HG03175 (cell line): ENCODE measurements around the gene VANGL2.
A peak's percentile ranks its signal among the peaks of the same experiment; 100 is the strongest.

ENCODE experiments used
- ATAC-seq: cut with Tn5 transposase; IDR thresholded peaks from one replicate; pipeline ENCODE4 v1.9.1; 2021; ENCODE audit warnings: mild to moderate bottlenecking, moderate library complexity; ENCODE audit not compliant: unreplicated experiment

VANGL2 gene

DNA sequence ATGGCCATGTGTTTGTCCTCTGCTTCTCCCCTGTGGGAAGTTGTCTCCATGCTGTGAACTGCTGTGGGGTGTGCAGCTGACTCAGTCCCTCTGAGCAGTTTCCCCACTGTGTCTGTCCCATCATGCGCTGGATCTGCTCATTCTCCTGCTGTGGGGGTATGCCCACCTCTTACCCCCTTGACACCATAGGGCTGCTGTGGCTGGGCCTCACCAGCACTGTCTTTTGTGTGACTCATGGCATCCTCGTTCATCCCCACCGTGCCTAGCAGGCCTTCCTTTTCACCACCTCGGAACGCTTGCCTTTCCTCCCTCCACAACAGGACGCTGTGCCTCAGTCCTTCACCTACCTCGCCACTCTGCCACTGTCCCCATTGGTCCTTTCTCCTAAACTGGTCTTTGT is 27.3 kb downstream of the VANGL2 start:
- ATAC-seq = no peak

- ATAC-seq = no peak
Observed at GRCh38 chr1:160428053-160428452, 27.7 kb downstream of the VANGL2 start.

GRCh38 chr1:160428655-160429054 is 28.3 kb downstream of the VANGL2 start:
- no peak for ATAC-seq

- ATAC-seq = no peak
Observed at GRCh38 chr1:160429125-160429561, 28.8 kb downstream of the VANGL2 start.

DNA sequence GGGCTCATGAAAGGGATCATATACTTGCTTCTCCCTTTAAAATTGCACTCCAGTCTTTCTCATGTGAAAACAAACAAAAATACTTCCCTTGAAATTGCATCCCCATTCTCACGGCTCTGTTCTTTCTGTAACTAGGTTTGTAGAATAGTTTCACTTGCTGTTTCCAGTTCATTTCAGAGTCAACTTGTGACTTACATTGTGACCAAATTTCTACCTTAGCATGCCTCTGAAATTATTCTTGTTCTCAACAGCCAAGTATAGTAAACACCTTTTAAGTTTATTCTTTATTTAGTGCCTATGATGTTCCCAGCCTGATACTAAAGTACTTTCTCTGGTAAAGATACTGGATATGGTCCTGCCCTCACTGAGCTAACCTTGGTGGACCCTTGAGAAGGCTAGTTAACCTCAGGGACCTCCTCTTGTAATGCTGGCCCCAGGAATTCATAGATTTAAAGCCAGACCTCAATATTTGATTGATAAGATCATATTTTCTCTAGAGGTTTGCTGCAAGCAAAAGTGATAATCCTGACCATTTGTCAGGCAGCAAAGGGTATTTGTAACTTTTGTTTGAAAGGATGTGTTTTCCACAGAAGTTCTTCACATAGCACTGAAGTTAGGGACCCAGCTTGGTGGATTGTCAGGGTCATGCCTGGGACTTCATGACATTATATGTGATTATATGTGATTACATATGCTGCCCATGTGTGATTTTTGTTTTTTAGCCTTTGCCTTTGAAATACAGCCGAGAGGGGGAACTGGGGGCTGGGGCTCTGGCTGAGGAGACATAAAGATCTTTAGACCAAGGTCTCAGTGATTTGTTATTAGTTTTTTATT is 29.6 kb downstream of the VANGL2 start:
- peak; percentile 47 for ATAC-seq

GRCh38 chr1:160431006-160431405 is 30.6 kb downstream of the VANGL2 start:
- ATAC-seq = no peak

DNA sequence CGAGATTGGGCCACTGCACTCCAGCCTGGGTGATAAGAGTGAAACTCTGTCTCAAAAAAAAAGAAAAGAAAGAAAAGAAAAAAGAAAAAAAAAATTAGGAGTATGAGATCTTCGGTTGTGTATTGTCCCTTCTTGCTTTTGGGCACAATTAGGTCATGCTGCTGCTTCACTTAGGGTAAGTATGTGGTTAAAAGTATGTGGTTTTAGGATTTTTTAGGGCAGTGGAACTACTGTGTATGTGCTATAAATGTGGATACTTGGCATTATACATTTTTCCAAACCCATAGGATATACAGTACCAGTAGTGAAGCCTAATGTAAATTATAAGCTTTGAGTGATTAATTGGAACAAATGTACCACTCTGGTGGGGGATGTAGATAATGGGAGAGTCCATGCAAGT is 31.2 kb downstream of the VANGL2 start:
- ATAC-seq = no peak

DNA sequence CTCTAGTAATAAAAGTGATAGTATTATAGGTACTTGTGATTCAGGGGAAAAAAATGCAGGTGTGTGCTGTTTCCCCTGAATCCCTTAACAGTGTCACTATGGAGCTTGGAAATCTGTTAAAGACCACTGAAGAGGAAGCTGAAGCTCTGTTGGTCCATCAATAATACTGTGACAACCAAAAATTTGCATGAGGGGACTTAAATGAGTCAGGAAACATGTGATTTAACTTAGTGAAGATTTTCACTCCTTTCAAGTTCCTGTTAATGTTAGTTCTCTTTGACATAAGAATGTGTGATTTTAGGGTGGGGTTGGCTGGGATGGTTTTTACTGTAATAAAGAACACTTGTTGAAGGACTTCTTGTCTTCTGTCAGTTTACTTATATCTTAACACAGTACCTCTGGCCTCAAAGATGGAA is 32.0 kb downstream of the VANGL2 start:
- peak; percentile 74 for ATAC-seq

GRCh38 chr1:160436966-160437365 is 36.6 kb downstream of the VANGL2 start:
- no peak for ATAC-seq

GRCh38 chr1:160437432-160438316 is 37.3 kb downstream of the VANGL2 start:
- ATAC-seq = peak; percentile 77

- ATAC-seq = peak; percentile 25
Observed at GRCh38 chr1:160438317-160438918, 38.1 kb downstream of the VANGL2 start.

DNA sequence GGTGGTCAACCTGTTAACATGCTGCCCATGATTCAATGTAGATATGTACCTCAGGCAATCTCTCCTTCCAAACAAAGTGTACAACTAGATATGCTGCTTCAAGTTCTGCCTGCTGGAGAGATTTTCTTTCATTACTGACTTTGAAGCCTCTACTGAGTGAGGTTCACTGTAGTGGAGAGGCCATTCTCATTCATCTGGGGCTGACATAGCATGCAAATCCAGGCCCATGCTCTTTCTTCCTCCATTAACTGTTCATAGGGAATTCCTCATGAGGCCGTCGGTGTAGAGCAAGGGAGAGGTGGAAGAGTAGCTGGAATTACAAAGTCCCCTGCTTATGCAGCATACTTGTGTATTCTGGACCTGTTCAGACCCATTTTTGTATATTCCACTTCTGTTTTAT is 38.6 kb downstream of the VANGL2 start:
- ATAC-seq = no peak

DNA sequence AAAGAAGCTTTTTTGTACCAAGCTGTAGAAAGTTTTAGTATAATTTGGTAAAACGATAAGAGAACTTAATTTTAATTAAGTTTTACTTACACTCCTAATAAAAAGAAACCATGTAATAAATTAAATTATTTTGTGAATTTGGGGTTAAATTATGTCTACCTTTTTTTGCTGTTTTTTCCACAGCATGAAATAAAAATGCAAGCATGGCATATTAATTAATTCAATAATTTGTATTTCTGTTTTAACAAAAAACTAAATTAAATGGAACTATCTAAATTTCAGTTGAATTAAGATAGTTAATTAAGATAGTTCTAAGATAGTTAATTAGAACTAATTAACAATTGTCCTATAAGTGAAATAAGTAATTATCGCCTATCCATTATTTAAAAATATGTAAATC is 39.4 kb downstream of the VANGL2 start:
- ATAC-seq = no peak

GRCh38 chr1:160446945-160447600 is 46.7 kb downstream of the VANGL2 start:
- ATAC-seq = no peak

DNA sequence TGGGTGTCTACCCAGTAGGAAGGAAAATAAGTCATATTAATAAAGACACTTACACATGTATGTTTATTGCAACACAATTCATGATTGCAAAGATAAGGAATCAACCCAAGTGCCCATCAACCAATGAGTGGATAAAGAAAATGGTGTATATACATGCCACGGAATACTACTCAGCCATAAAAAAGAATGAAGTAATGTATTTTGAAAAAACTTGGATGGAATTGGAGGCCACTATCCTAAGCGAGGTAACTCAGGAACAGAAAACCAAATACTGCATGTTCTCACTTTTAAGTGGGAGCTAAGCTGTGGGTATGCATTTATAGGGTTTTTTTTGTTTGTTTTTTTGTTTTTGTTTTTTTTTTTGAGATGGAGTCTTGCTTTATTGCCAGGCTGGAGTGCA is 49.1 kb downstream of the VANGL2 start:
- ATAC-seq = no peak

- peak; percentile 61 for ATAC-seq
Observed at GRCh38 chr1:160451119-160451858, 50.9 kb downstream of the VANGL2 start.

- ATAC-seq = peak; percentile 37
Observed at GRCh38 chr1:160451859-160452232, 51.5 kb downstream of the VANGL2 start.

DNA sequence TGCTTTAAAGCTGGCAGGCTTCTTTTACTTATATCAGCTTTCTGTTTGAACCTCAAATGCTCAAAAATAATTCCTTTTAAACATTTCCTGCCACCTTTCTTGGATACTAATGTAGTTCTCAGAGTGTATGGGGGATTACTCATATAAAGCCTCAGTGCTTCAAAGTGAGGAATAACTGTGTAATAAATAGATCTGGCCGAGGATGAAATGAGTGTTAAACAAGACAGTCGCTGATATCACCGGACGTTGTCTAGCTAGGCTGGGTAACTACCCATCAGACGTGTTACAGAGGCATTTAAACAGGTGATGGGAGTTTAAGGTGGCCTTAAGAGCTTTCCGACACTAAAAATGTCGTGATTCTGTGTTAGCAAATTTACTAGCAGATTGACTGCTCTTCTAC is 53.1 kb downstream of the VANGL2 start:
- ATAC-seq = no peak

- no peak for ATAC-seq
Observed at GRCh38 chr1:160454371-160455152, 54.2 kb downstream of the VANGL2 start.

DNA sequence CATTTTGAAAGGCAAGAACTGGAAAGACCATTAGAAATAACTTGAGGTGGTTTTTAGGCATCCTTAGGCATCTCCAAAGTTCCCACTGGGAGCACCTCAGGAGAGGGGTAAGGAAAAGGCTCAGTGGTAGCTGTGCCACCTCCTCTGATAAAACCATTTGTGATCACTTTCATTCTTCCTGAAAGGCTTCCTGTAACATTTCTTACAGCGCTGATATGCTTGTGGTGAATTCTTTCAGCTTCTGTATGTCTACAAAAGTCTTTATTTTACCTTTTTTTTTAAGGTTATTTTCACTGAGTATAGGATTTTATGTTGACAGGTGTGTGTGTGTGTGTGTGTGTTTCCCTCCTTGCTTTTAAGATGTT is 54.8 kb downstream of the VANGL2 start:
- ATAC-seq = no peak
